ENCODE data around the gene CLCN6. TPM values are rescaled to one million over a fixed set of nuclear protein-coding genes. Genes with fewer than 3 reads are reported as not detected.
A peak's percentile ranks its signal among the peaks of the same experiment; 100 is the strongest.

The CLCN6 gene
- total RNA-seq, 1 donor from 2014 or later, result 6.9 TPM

DNA sequence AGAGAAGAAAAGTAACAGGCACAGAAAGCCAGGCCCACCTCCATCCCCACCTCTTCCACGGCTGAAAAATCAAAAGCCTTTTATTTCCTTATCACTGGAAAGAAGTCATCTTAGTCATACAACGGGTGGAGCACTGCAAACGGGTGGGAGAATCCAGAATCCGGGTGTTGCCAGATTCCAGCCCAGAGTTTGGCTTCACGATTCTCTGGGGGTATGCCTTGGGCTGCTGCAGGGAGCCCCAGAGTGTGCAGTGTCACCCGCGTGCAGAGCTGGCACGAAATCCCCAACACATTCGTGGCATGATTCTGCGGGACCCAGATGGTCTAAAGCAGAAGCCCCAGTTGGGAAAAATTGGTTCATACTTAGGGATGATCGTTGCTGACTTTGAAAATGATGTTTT, 44.2 kb downstream of the CLCN6 start:
- DNase-seq (ENCODE audit: low read depth), result no peak

DNA sequence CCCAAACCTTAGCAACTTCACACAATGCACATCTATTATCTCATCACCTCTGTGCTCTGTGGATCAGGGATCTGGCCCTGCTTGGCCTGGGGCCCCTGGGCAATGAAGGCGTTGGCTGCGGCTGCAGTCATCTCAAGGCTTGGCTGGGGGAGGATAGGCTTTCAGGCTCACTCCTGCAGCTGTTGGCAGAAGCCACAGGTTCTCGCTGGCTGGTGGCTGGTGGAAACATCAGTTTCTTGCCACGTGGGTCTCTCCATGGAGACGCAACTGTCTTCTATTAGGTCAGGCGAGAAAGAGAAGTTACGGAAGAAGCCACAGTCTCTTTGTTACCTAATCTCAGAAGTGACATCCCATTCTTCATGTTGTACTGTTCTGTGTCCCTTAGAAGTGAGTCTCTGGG, 45.2 kb downstream of the CLCN6 start:
- DNase-seq (ENCODE audit: low read depth), result no peak

- DNase-seq (ENCODE audit: low read depth), result no peak
Observed at GRCh38 chr1:11854519-11854918, 48.5 kb downstream of the CLCN6 start.

DNA sequence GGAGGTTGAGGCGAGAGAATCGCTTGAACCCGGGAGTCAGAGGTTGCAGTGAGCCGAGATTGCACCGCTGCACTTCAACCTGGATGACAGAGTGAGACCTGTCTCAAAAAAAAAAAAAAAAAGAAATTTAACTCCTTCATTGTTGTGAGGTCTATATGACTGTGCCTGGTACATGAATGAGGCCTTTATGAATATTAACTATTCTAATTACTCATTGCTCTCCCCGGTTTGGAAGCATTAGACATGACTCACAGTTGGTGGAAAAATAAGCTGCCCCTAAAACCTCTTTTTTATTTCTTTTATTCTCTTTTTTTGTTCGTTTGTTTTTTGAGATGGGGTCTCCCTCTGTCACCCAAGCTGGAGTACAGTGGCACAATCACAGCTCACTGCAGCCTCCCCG, 49.4 kb downstream of the CLCN6 start:
- no peak for DNase-seq (ENCODE audit: low read depth)

DNA sequence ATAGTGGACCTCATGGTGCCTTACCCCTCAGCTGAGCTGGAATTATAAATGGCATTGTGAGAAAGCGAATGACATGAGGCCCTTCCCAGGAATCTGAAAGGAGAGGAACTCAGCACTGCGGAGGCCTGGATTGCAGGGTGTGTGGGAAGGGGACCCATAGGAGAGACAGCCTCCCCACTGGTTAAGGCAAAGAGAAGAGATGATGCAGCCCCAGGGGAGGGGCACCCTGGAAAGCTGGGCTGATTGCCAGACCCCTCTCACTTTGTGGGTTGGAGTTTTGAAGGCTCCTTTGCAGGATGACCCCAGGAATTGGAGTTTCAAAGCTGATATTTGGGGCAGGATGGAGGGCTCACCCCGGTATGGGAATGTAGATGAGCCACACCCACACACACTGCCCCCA, 50.7 kb downstream of the CLCN6 start:
- no peak for DNase-seq (ENCODE audit: low read depth)

- DNase-seq (ENCODE audit: low read depth), result no peak
Observed at GRCh38 chr1:11857164-11857851, 51.3 kb downstream of the CLCN6 start.

- no peak for DNase-seq (ENCODE audit: low read depth)
Observed at GRCh38 chr1:11858158-11858557, 52.2 kb downstream of the CLCN6 start.

- DNase-seq (ENCODE audit: low read depth), result no peak
Observed at GRCh38 chr1:11858613-11858967, 52.6 kb downstream of the CLCN6 start, which contains the start of gene NPPB. Gene NPPB (minus strand): TSS chr1:11858945. CDS start chr1:11858833, 112 bp downstream.

- DNase-seq (ENCODE audit: low read depth), result peak; percentile 37
Observed at GRCh38 chr1:11858968-11859871, 53.2 kb downstream of the CLCN6 start.

DNA sequence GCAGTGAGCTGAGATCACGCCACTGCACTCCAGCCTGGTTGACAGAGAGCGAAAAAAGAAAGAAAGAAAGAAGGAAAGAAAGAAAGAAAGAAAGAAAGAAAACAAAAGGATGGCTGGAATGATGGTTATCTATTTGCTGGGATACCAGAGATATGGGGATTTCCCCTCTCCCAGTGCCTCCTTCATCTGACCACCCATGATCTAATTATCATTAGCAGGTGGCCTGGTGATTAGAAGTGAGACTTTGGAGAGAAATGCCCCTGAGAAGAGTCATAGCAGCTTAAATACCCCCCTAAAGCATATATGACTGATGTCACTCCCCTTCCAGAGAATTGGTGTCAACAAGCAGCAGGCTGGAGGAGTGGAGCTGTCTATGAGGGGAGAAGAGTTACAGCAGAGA, 54.1 kb downstream of the CLCN6 start:
- no peak for DNase-seq (ENCODE audit: low read depth)

DNA sequence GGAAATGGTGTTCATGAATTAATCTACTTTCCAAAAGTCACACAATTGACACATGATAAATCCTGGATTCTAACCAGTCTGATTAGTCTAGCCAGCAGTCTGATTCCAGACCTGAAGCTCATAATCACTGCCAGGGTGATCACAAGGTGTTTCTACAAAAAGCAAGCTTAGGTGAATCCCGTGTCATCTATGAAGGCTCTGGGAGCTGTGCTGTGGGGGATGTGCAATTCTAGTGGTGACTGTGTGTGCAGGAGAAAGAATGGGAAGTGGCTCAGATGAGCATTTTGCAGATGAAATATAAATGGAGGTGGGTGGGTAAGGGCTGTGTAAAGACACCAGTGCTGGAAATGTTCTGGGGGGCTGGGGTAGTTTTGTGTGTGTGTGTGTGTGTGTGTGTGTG, 54.6 kb downstream of the CLCN6 start:
- DNase-seq (ENCODE audit: low read depth), result no peak

- peak; percentile 14 for DNase-seq (ENCODE audit: low read depth)
Observed at GRCh38 chr1:11862890-11863289, 56.9 kb downstream of the CLCN6 start.

DNA sequence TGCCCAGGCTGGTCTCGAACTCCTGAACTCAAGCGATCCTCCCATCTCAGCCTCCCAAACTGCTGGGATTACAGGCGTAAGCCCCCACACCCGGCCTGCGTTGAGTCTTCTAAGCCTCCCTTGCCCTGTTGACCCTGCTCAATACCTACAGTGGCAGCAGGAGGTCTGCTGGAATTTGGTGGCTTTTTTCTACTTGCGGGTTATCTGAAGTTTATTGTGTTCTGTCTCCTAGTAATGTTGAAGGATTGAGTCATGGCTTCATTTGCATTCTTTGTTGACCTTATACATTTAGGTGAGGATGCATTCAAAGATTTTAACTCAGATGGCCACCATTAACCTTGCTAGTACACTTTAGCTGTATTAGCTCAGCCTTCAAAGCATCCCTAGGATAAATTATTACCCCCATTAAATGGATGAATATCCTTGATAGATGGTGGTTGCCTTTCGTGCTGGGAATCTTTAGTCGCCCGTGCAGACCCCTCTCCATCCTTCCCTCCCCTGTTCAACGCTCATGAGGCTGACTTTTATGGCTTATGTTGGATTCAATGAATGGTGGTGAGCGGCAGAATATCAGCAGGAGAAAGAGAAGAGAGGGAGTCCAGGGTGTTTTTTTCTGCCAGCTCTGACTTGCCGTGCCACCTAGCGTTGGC, 62.5 kb downstream of the CLCN6 start:
- DNase-seq (ENCODE audit: low read depth), result no peak

DNA sequence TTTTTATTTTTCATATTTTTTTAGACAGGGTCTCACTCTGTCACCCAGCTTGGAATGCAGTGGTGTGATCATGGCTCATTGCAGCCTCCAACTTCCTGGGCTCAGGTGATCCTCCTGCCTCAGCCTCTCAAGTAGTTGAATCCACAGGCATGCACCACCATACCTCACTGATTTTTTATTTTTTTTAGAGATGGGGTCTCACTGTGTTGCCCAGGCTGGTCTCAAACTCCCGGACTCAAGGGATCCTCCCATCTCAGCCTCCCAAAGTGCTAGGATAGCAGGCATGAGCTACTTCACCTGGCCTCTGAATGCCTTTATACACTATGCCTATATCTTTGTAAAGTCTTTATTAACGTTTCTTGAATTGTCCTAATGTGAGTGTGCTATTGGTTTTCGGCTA, 63.1 kb downstream of the CLCN6 start:
- DNase-seq (ENCODE audit: low read depth), result no peak

- no peak for DNase-seq (ENCODE audit: low read depth)
Observed at GRCh38 chr1:11869650-11870207, 63.7 kb downstream of the CLCN6 start.

DNA sequence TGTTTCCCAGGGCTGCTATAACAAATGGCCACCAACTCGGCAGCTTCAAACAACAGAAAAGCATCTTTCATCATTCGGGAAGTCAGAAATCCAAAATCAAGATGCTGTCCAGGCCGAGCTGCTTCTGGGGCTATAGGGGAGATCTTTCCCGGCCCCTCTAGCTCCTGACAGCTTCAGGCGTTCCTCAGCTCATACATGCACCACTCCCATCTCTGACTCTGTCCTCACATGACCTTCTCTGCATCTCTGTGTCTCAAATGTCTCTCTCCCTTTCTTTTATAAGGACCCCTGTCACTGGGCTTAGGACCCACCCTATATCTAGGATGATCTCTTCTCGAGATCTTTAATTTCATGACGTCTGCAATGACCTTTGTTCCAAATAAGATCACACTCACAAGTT, 66.6 kb downstream of the CLCN6 start:
- DNase-seq (ENCODE audit: low read depth), result no peak

DNA sequence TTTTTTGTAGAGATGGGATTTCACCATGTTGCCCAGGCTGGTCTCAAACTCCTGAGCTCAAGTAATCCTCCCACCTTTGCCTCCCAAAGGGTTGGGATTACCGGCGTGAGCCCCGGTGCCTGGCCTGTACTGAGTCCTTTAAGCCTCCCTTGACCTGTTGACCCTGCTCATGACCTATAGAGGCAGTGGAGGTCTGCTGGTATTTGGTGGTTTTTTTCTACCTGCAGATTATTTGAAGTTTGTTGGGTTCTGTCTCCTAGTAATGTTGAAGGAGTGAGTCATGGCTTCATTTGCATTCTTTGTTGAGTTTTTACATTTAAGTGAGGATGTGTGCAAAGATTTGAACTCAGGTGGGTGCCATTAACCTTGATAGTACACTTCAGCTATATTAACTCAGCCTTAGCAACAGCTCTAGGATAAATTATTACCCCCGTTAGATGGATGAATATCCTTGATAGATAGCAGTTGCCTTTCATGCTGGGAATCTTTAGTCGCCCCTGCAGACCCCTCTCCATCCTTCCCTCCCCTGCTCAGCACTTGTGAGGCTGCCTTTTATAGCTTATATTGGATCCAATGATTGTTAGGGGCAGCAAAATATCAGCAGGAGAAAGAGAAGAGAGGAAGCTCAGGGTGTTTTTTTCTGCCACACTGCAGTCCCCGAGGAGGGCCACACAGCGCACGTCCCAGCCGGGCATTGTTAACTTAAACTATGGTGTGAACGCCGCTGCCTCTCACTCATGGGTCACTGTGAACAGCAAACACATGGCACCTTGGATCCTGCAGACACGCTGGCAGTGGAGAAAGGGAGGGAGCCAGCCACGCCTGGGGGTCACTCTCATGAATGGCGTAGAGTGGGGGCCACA, 67.6 kb downstream of the CLCN6 start:
- DNase-seq (ENCODE audit: low read depth), result peak; percentile 23

DNA sequence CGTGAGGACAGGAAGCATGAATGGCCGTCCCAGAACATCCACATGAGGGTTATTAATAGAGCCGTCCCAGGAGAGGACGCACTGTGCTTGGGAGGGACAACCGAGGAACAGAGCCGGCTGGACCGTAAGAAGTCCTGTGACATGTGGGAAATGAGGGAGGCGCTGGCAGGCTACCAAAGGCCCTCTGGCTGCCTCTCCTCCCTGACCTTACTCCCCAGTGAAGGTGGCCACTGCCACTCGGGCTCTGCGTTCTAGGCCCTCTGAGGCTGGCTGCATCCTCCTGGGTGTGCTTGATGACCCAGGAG, 68.2 kb downstream of the CLCN6 start:
- DNase-seq (ENCODE audit: low read depth), result no peak

DNA sequence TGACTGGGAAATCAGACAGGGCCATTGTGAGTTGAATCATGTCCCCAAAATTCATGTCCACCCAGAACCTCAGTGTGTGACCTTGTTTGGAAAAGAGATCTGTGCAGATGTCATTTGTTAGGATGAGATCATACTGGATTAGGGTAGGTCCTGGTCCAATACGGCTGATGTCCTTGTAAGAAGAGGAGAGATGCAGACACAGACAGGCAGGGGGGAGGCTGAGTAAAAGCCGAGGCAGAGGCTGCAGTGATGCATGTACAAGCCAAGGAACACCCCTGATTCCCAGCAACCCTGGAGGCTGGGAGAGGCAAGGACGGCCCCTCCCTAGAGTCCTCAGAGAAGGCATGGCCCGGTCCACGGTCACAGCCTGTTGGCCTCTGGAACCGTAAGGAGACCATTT, 68.6 kb downstream of the CLCN6 start:
- DNase-seq (ENCODE audit: low read depth), result no peak

DNA sequence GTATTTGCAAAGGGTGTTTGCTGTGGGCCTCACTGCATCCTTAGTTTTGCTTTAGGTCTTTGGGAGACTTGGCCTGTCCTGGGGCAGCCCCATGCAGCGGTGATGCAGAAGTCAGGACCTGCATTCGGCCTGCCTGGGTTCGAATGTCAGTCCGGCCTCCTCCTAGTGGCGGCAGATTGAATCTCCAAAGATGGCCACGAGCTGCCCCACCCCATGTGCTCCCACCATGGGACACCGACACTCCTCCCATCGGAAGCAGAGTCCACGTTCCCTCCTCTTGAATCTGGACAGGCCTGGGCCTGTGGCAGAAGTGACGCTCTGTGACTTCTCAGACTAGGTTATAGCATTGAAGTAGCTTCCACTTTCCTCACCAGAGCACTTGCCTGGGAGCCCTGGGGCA, 69.1 kb downstream of the CLCN6 start:
- DNase-seq (ENCODE audit: low read depth), result no peak

DNA sequence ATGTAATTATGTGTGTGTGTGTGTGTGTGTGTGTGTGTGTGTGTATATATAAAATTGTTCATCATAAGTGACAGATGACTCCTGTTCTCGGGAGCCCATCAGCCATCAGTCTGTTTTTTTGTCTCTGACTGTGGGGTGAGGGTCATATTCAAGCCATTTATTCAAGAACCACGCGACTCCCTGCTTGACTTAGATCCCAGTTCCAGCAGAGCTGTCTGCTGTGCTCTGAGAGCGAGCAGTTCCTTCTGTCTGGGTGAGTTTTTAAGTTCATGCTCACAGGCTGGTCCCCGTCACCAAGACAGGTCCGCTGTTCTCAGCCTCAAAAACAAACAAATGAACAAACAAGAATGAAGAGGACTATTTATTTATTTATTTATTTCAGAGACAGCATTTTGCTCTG, 71.1 kb downstream of the CLCN6 start:
- no peak for DNase-seq (ENCODE audit: low read depth)

Measured in renal cortical epithelial cell (primary cell).